Measurements from ENCODE around the gene LAX1.
"Not testable (repeated sequence)": the region's sequence is repeated elsewhere in the genome, so short reads cannot be mapped to it uniquely, and the experiment has no call there.

LAX1 gene

GRCh38 chr1:203765029-203765837, at the start of gene LAX1:
TSS of gene LAX1 (plus strand) at chr1:203765183. CDS start at chr1:203765566, 383 bp downstream.
- TF ChIP-seq GATA1 (IDR thresholded peaks at IDR 0.05; ENCODE audit: low read depth, low read length) (no peak), POLR2A (IDR thresholded peaks at IDR 0.05; ENCODE audit: low read length) (peak; percentile 47)
- no peak for DNase-seq

- TF ChIP-seq POLR2A (IDR thresholded peaks at IDR 0.05; ENCODE audit: low read length) (no peak), GATA1 (IDR thresholded peaks at IDR 0.05; ENCODE audit: low read depth, low read length) (no peak)
- DNase-seq = no peak
Measured at GRCh38 chr1:203717120-203717519, 47.9 kb upstream of the LAX1 start.

- TF ChIP-seq GATA1 (IDR thresholded peaks at IDR 0.05; ENCODE audit: low read depth, low read length) = no peak
- TF ChIP-seq POLR2A (IDR thresholded peaks at IDR 0.05; ENCODE audit: low read length) = no peak
- DNase-seq = no peak
Measured at GRCh38 chr1:203720242-203720641, 44.7 kb upstream of the LAX1 start.

GRCh38 chr1:203722909-203723308, 42.1 kb upstream of the LAX1 start:
- no peak for TF ChIP-seq POLR2A (IDR thresholded peaks at IDR 0.05; ENCODE audit: low read length)
- no peak for TF ChIP-seq GATA1 (IDR thresholded peaks at IDR 0.05; ENCODE audit: low read depth, low read length)
- DNase-seq = no peak

- TF ChIP-seq POLR2A (IDR thresholded peaks at IDR 0.05; ENCODE audit: low read length) = no peak
- TF ChIP-seq GATA1 (IDR thresholded peaks at IDR 0.05; ENCODE audit: low read depth, low read length) = no peak
- DNase-seq = peak; percentile 53 to 58
Measured at GRCh38 chr1:203726417-203726867, 38.5 kb upstream of the LAX1 start.

- DNase-seq = no peak
- TF ChIP-seq GATA1 (IDR thresholded peaks at IDR 0.05; ENCODE audit: low read depth, low read length) (no peak), POLR2A (IDR thresholded peaks at IDR 0.05; ENCODE audit: low read length) (no peak)
Measured at GRCh38 chr1:203733009-203733863, 31.7 kb upstream of the LAX1 start.

- no peak for TF ChIP-seq GATA1 (IDR thresholded peaks at IDR 0.05; ENCODE audit: low read depth, low read length)
- TF ChIP-seq POLR2A (IDR thresholded peaks at IDR 0.05; ENCODE audit: low read length) = no peak
- no peak for DNase-seq
Measured at GRCh38 chr1:203742436-203742835, 22.5 kb upstream of the LAX1 start.

GRCh38 chr1:203743091-203743571, 21.9 kb upstream of the LAX1 start:
- no peak for DNase-seq
- TF ChIP-seq POLR2A (IDR thresholded peaks at IDR 0.05; ENCODE audit: low read length) = no peak
- no peak for TF ChIP-seq GATA1 (IDR thresholded peaks at IDR 0.05; ENCODE audit: low read depth, low read length)

- no peak for DNase-seq
Measured at GRCh38 chr1:203744075-203744972, 20.7 kb upstream of the LAX1 start.

GRCh38 chr1:203746281-203746680, 18.7 kb upstream of the LAX1 start:
- DNase-seq = no peak
- no peak for TF ChIP-seq POLR2A (IDR thresholded peaks at IDR 0.05; ENCODE audit: low read length)
- no peak for TF ChIP-seq GATA1 (IDR thresholded peaks at IDR 0.05; ENCODE audit: low read depth, low read length)

More at GRCh38 chr1:203744075-203744972, 20.7 kb upstream of the LAX1 start:
- no peak for TF ChIP-seq GATA1 (IDR thresholded peaks at IDR 0.05; ENCODE audit: low read depth, low read length)
- TF ChIP-seq POLR2A (IDR thresholded peaks at IDR 0.05; ENCODE audit: low read length) = no peak

- TF ChIP-seq GATA1 (IDR thresholded peaks at IDR 0.05; ENCODE audit: low read depth, low read length) (no peak), POLR2A (IDR thresholded peaks at IDR 0.05; ENCODE audit: low read length) (no peak)
- no peak for DNase-seq
Measured at GRCh38 chr1:203751051-203751450, 13.9 kb upstream of the LAX1 start.

GRCh38 chr1:203751618-203752361, 13.2 kb upstream of the LAX1 start:
- not testable (repeated sequence) for DNase-seq

GRCh38 chr1:203754455-203754864, 10.5 kb upstream of the LAX1 start:
- no peak for DNase-seq
- no peak for TF ChIP-seq POLR2A (IDR thresholded peaks at IDR 0.05; ENCODE audit: low read length)
- no peak for TF ChIP-seq GATA1 (IDR thresholded peaks at IDR 0.05; ENCODE audit: low read depth, low read length)

Data from erythroblast (primary cell).